GM21619 (cell line): Measurements from ENCODE around the gene BLM.

Experiments
- ATAC-seq: cut with Tn5 transposase; IDR thresholded peaks from one replicate; pipeline ENCODE4 v1.9.1; 2021; ENCODE audit not compliant: unreplicated experiment

The BLM gene

DNA sequence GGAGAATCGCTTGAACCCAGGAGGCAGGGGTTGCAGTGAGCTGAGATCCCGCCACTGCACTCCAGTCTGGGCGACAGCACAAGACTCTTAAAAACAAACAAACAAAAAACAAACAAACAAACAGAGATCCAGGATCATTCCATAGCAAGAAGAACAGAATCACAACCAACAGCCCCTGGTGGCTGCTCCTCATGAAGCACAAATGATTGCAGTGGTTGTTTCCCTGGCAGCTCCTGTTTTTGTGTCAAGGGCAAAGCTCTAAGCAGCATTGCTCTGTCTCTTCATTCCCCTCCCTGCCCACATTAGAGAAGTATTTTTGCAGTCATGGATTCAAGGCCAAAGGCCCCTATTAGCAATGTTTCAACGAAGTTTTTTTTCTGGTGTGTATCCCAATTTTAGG is 25.8 kb upstream of the BLM start:
- no peak for ATAC-seq

DNA sequence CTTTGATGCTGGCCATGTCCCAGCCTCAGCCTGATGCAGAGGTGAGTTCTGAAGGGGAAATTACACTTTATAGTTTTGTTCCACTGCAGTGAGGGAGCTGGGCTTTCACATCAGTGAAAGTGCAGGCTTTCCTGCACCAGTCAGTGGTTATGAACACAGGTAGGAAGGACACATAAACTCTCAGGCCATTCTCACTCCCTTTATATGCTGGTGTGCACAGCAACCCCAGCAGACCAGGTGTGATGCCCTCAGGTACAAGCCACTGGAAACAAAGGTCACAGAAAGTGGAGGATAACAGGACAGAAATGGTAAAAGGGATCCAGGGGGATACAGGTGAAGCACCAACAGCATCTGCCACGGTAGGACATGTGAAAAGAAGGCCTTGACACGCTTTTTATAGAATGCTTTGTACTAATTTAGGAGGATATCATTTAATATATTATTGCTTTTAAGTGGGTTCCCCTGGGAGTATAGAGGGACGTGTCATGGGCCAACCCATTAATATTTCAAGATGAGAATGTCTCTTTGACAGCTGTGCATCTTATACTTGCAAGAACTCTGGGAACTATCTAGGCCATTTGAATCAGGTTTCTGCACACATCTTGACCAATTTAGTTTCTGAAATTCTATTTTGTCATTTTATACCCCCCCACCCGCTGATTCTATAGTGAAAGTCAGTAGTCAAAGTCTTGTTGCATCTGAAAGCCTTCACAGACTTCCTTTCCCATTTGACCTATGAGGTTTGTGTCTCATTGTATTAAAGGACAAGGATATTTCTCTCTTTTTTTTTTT is 25.0 kb upstream of the BLM start:
- peak; percentile 77 for ATAC-seq

DNA sequence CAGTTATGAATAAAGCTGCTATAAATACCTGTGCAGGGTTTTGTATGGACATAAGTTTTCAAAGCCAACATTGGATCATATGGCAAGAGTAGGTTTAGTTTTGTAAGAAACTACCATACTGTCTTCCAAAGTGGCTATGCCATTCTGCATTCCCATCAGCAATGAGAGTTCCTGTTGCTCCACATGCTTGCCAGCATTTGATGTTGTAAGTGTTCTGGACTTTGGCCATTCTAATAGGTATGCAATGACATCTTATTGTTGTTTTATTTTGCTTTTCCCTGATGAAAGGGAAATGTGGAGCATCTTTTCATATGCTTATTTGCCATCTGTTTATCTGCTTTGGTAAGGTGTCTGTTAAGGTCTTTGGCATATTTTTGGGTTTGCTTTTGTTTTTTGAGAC is 22.2 kb upstream of the BLM start:
- no peak for ATAC-seq

DNA sequence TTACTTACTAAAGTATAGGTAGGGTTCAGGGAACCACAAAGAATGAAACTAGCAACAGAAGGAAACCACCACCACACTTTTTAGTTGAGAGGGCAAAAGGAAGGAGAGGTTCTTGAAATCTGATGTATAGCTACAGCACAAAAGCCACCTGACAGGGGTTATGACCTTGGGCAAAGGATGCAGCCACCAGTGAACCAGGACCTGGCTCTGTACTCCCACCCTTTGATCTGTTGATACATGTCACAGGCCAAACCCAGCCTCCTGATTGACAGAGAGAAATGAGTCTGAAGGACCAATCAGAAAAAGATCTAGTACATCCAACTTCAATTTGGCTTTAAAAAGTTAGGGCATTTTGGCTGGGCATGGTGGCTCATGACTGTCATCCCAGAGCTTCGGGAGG is 20.0 kb upstream of the BLM start:
- ATAC-seq, result no peak

GRCh38 chr15:90698629-90699028 is 18.5 kb upstream of the BLM start:
- no peak for ATAC-seq

DNA sequence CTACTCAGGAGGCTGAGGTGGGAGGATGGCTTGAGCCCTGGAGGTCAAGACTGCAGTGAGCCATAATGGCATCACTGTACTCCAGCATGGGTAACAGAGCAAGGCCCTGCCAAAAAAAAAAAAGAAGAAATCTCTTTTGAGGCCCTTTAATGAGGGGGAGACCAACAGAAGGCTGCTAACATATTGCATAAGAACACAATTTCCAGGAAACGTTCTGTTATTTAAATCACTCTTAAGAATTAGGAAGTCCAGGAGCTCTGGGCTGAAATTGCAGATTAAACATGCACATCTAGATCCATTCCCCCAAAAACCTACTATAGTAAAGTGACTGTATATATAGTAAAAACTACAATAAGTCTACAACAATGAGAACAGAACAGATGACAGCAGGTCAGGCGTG is 16.1 kb upstream of the BLM start:
- no peak for ATAC-seq

GRCh38 chr15:90701880-90702630 is 15.1 kb upstream of the BLM start:
- ATAC-seq, result no peak

DNA sequence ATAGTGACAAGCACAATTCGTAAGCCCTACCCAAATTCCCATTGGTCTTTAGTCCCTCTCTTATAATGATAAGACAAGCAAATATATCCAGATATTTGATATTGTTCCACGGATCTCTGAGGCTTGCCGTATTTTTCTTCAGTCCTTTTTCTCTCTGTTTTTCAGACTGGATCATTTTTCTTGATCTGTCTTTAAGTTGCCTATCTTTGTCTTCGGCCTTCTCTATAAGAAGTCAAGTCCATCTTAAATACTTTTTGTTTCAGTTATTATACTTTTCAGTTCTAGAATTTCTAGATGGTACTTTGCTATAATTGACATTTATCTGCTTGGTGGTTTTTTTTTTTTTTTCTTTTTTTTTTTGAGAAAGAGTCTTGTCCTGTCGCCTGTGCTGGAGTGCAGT is 13.7 kb upstream of the BLM start:
- no peak for ATAC-seq

DNA sequence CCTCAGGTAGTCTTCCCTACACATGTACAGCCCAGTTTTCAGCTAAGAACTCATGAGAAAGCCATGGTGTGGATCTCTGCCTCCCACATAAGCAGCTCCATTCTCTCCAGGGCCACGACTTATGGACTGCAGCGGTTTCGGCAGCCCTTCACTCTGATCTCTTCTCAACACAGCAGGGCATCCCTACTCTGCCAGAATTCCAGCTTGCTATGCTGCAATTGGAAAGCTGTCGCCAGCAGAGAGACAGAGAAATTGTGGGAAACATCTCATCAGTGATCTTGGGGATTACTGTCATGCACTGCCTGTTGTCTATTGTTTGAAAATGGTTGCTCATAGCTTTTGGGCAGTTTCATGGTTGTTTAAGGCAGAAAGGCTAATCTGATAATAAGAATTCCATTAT is 11.9 kb upstream of the BLM start:
- no peak for ATAC-seq

DNA sequence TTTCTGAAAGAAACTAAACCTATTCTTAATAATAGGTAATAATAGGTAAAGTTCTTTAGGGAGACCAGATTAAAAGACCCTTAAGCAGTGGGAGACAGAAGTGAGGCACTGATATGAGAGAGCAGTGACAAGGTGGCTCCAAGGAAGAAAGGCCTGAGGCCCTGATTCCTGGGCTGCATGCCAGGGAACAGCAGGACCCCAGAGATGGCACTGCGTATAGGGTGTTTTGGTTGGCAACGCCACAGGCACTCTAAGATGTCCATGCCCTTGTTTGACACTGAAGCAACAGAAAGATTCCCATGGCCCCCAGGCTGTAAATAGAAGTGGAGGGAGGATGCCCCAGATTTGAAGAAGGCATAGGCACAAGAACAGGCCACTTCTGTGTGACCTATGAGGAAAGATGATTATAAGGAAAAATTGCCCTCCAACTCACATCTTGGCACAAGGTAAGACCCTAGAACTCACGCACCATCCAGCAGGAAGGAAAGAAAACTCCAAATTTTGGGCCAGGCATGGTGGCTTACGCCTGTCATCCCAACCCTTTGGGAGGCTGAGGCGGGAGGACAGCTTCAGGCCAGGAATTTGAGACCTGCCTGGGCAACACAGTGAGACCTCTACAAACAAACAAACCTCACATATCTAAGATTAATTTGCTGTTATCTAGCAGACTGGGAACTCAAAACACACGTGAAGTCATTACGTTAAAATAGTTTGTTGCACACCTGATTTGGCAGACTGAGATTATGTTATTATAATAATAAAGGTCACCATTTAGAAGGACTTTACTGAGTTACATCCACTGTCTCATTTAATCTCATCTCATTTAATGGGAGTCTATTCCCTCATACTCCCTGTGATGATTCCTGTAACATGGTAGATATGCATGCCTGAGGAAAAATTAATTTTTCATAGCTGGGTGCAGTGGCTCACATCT is 10.5 kb upstream of the BLM start:
- ATAC-seq, result no peak

DNA sequence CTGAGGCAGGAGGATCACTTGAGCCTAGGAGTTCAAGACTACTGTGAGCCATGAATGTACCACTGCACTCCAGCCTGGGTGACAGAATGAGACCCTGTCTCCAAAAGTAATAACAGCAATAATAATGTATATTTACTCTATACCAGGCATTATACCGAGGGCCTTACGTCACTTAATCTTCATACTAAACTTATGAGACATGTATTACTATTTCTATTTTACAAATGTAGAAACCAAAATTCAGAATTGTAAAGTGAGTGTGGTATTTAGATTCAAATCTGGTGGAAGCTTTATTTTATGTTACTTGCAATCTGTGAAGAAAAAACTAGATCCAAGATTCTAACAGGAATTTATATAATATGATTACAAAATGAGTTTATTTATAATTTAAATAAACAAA is 9.7 kb upstream of the BLM start:
- no peak for ATAC-seq

- ATAC-seq, result no peak
Measured at GRCh38 chr15:90708516-90708915, 8.6 kb upstream of the BLM start.

GRCh38 chr15:90709278-90709677 is 7.9 kb upstream of the BLM start:
- no peak for ATAC-seq

DNA sequence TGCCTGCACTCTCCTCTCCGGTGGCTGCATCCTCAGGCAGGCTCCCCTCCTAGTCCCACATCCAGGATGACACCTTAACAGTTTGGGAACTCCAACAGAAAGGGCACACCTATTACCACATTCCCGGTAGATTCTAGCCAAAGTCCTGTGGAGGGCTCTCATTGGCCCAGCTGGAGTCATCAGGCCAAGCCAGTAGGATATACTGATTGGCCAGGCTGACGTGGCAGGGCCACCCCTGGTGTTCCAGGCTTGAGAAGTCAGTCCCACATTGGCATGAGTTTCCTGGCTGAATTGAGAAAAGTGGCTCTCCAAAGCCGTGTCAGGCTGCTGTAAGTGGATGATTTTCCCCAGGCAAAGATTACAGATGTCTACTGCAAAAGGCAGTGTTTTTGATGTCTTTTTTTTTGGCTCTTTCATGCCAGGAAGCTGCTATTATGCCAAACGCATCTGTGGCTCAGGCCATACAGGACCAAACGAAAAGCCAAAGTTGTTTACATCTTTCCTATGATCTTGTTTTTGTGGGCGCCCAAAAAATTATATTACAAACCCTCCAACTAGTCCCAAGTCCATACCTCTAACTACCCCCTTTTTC is 6.6 kb upstream of the BLM start:
- ATAC-seq, result no peak

GRCh38 chr15:90711418-90711824 is 5.7 kb upstream of the BLM start:
- no peak for ATAC-seq

GRCh38 chr15:90711842-90712241 is 5.3 kb upstream of the BLM start:
- ATAC-seq, result no peak

GRCh38 chr15:90713081-90713480 is 4.1 kb upstream of the BLM start:
- no peak for ATAC-seq

DNA sequence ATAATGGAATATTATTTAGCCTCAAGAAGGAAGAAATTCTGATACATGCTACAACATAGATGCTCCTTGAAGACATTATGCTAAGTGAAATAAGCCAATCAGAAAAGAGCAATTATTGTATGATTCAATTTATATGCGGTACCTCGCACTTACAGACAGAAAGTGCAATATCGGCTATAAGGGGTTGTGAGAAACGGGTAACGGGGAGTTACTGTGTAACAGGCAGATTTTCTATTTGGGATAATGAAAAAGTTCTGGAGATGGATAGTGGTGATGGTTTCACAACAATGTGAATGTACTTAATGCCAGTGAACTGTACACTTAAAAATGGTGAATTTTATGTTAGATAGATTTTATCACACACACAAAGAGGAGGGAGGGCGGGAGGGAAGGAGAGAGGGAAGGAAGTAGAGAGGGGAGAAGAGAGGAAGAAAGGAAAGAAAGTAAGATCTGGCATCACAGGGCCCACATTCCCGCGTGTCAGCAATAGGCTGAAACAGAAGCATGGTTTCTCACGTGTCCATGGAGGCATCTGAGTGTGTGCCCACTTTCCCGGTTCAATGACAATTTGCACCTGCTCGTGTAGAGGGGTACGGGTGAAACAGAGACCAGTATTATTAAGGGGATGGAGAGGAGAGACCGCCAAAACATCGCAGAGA is 700 bp upstream of the BLM start:
- ATAC-seq, result no peak

DNA sequence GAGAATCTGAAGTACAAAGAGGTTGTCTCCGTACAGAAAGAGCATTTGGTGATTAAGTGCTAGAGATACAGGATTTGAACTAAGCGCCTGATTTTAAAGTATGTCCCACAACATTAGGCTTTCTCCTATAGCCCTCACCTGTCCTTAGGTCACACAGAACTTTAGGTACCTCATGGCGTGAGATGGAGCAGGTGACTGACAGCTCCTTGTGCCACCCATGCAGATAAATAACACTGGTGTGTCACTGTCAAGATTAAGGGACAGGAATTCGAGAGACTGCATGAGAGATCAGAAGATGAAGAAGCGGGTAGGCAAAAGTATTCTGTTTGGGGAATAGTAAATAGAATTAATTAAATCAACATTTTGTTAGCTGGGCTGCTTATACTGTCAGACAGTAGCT is 1.1 kb downstream of the BLM start:
- no peak for ATAC-seq

DNA sequence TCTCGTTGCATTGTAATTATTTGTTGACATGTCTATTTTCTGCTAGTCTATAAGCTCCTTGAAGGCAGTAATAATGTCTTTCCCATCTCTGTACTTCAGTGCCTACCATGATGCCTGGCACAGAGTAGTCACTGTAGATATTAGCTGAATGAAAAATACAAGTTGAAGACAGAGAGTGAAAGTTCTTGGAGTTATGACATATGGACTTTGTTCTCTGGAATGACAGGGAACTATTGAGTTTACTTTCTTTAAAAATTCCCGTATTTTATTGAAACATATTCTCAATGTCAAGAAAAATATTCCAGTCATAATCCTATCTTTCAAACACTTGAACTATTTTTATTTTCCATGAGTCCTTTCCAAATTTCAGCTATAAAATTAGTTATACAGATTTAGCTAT is 3.0 kb downstream of the BLM start:
- no peak for ATAC-seq

- ATAC-seq, result no peak
Measured at GRCh38 chr15:90729261-90729660, 12.1 kb downstream of the BLM start.
